ENCODE measurements around the gene IRF2BP1.
"Not testable (repeated sequence)": the region's sequence is repeated elsewhere in the genome, so short reads cannot be mapped to it uniquely, and the experiment has no call there.

The IRF2BP1 gene

GRCh38 chr19:45881082-45881908, 4.6 kb downstream of the IRF2BP1 start:
- DNase-seq, result no peak

- no peak for DNase-seq
Measured at GRCh38 chr19:45879971-45880370, 6.0 kb downstream of the IRF2BP1 start.

DNA sequence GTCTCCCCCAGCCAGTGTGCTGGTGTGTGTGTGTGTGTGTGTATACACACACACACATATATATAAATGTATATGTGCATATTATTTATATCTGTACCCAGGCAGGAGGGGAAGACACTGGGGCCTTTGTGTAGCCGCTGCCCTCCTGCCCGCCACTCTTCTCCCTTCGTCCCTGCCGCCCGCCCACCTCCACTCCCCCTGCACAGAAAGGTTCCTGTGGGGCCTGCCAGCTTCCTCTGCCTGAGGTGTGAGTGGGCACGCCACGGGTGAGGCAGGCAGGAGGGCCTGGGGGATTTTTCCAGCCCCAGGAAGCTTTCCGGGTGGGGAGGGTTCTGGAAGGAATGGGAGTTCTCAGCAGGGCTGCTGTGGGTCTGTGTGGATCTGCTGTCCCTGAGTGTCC, 6.9 kb downstream of the IRF2BP1 start:
- DNase-seq, result no peak

DNA sequence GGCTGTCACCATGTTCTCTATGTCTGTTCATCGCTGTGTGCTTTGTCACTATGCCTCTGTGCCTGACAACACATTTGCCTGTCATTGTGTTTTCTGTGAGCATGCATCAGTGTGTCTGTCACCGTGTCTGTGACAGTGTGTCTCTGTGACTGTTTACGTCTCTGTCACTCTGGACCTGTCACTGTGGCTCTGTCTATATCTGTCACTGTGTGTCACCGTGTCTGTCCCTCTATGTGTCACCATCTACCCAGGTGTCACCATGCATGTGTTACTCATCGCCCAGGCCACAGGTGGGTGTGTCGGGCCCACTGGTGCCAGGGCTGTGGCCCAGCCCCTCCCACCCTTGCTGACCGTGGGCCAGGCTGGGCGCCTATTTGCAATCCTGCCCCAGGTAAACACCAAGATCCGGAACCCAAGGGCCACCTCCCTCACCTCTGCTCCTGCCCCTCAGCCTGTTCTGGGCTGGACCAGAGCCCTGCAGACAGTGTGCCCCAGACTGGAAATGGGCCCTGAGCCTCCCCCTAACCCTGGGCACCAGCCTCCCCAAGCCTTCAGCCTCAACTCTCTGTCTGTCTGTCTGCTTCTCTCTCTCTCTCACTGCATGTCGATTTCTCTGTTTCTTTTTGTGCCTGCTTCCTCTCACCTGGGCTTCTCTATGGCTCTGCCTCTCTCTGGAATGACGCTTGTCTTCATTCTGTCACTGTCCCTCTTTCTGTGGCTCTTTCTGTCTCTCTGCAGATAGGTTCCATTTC, 7.7 kb downstream of the IRF2BP1 start:
- no peak for DNase-seq

DNA sequence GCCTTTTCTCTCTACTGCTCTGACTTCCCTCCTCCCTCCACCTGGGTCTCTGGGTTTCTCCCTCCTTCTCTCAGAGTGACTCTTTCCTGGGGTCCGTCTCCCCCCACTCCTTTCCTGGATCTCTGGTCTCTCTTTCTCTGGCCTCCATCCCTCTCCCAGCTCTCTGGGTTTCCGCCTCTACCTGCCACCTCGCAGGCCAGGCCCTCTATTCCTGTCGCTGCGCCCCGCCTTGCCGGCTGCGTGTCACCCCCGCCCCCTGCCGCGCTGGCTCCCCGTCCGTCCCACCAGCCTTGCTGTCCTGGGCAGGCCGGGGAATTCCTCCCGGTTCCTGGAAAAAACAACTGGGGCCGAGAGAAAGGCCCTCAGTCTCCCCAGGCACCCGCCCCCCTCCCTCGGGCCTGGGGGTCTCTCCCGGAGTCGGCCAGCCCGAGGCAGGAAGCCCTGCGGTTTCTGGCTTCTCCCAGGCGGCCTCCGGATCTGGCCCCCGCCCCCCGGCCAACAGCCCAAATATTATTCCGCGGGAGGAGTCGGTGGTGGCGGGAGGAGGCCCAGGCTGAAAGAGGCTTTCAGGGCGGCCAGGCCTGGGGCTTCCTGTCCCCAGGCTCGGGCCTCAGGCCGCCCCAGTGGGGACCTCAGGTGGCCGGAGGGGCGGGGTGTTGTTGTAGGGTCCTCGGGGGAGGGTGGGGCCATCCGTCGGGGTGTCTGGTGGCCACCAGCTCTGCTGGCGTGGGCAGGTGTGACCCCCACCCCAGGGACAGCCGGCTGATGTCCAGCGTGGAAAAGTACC, 9.3 kb downstream of the IRF2BP1 start:
- no peak for DNase-seq

GRCh38 chr19:45876161-45876410, 9.9 kb downstream of the IRF2BP1 start:
- no peak for DNase-seq

GRCh38 chr19:45874620-45874966, 11.3 kb downstream of the IRF2BP1 start:
- DNase-seq, result no peak

DNA sequence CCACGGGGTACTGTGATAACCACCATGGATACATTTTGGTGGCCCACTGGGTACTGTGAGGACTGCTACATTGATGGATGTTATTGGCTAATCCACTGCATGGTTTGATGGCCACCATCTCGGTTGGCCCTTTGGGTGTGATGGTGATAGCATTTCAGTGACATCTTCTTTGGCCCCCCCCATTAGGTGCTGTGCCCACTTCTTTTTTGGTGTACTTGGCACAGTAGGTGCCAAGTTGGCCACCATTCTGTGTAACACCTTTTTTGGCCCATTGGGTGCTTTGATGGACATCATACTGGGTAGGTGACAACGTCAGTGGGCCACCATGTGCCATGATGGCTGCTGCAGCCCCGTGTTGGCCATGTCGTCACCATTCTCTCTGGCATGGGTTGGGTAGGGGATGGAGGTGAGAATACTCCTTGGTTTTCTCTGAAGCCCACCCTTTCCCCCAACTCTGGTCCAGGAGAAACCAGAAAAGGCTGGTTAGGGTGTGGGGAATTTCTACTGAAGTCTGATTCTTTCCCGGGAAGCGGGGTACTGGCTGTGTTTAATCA, 12.6 kb downstream of the IRF2BP1 start:
- DNase-seq, result no peak

DNA sequence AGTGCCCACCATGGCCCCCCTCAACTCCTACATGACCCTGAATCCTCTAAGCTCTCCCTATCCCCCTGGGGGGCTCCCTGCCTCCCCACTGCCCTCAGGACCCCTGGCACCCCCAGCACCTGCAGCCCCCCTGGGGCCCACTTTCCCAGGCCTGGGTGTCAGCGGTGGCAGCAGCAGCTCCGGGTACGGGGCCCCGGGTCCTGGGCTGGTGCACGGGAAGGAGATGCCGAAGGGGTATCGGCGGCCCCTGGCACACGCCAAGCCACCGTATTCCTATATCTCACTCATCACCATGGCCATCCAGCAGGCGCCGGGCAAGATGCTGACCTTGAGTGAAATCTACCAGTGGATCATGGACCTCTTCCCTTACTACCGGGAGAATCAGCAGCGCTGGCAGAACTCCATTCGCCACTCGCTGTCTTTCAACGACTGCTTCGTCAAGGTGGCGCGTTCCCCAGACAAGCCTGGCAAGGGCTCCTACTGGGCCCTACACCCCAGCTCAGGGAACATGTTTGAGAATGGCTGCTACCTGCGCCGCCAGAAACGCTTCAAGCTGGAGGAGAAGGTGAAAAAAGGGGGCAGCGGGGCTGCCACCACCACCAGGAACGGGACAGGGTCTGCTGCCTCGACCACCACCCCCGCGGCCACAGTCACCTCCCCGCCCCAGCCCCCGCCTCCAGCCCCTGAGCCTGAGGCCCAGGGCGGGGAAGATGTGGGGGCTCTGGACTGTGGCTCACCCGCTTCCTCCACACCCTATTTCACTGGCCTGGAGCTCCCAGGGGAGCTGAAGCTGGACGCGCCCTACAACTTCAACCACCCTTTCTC, 13.6 kb downstream of the IRF2BP1 start:
- DNase-seq, result no peak

GRCh38 chr19:45870798-45871197, 15.1 kb downstream of the IRF2BP1 start:
- no peak for DNase-seq

DNA sequence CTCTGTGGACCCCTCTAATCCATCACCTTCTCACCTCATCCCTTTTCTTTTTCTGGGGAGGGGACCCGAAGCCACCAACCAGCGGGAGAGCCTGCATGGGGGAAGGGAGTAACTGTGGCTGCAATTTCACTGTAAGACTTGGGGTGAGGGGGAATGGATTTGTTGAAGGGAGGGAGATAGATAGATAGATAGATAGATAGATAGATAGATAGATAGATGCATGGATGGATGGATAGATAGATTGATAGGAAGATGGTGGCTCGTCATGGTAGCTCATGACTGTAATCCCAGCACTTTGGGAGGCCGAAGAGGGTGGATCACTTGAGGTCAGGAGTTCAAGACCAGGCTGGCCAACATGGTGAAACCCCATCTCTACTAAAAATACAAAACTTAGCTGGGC, 18.7 kb downstream of the IRF2BP1 start:
- not testable (repeated sequence) for DNase-seq

DNA sequence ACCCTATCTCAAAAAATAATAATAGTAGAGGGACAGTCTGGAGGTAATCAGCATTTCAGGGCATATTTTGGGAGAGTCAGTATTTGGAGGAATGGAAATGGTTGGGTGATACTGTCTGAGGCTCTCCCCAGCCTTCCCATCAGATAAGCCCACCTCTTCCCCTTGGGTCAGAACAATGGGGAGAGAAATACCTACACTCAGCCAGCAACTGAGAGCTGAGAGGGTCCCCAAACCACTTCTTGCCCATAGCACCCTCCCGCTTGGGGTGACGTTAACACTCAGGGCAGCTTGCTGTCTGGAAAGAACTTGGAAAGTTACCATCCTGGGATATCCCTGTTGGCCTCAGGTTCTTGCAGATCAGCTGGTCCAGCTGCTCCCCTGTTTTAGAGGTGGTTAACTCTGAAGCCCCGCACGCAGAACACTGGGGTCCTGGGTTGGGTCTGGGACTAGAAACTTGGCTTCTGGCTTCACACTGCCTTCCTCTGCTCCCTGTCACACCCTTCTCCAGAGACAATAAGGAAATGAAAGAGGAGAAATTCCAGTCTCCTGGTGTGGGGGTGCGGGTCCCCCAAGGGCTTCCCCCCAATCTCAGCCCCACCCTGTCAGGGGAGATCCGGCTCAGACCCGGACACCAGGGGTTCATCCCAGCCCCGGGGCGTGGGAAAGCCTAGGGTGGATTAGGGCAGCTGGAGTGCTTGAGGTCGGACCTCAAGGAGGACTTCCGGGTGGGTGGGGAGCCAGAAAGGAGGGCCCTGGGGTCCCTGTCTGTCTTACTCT, 19.4 kb downstream of the IRF2BP1 start:
- no peak for DNase-seq

DNA sequence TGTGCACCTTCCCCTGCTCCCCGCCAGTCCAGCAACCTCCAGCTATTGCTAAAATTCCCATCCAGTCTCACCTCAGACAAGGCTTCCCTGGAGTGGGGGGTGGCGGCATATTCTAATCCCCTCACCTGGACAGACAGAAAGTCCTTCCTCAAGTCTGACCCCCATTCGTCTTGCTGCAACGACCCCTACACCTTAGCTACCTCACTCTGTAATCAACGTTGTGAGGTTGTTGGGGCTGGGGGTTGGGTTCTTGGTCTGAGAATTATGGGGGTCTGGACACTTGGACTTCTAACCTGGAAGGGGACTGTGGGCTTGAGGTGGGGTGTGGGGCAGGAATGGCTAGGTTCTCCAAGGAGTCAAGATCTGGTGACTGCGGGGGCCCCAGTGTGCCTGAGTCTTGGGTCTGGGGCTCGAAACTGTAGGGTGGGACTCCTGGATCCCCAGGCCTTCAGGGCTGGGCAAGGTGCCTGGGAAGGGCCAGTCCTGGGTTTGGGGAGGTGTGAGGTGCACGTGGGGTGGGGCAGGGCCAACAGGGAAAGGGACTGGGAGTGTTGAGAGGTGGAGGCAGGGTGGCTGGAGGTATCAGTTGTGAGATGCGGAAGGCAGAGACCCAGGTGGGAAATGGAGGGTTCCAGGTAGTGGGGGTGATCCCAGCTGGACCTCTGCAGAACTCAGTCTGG, 20.5 kb downstream of the IRF2BP1 start:
- no peak for DNase-seq

GRCh38 chr19:45864629-45865082, 21.3 kb downstream of the IRF2BP1 start:
- no peak for DNase-seq

- peak; percentile 19 to 42 for DNase-seq
Measured at GRCh38 chr19:45863840-45864628, 21.9 kb downstream of the IRF2BP1 start, which contains the start of gene FOXA3. FOXA3 (plus strand) TSS chr19:45864326; CDS start chr19:45864457, 131 bp downstream.

GRCh38 chr19:45863335-45863839, 22.6 kb downstream of the IRF2BP1 start:
- no peak for DNase-seq

DNA sequence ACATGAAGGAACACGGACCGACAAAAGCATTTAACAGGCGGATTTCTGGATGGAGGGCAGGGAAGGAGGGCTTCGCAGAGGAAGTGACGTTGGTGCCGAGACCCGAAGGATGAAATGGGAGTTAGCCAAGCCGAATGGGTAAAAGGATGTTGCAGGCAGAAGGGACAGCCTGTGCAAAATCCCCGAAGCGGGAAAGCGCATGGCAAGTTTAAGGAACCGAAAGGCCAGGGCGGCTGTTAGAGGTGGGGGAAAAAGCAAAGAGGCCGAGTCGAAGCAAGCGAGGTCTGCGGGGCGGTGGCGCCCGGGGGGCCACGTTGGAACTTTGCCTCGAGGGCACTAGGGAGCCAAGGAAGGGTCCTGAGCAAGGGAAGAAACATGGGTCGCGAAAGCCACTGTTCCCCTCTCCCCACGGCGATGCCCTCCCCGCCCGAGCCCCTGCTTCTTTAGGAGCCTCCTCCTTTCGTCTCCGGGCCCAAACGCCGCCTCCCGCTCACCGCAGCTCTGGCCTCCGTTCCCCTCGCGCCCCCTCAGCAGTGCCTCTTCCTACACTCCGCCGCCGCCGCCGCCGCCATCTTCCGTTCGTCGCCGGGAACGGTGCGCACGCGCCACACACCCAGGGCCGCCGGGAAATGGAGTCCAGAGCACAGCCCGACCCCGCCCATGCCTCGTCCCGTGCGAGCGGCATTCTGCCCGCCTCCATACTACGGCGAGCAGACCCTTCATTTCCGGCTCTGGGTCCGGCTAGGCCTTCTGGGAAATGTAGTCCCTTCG, 23.2 kb downstream of the IRF2BP1 start, which contains the start of gene SYMPK:
Gene SYMPK, minus strand, starts transcription at position 584 of the 771 bp plus-strand sequence. CDS start 8,652 bp downstream, outside the sequence.
- DNase-seq, result peak; percentile 81 to 98

GRCh38 chr19:45862271-45862563, 23.7 kb downstream of the IRF2BP1 start:
- no peak for DNase-seq

Measured in bone marrow (tissue), 2 donors.